ENCODE data around the gene METTL18.
A peak's percentile ranks its signal among the peaks of the same experiment; 100 is the strongest.
"Not testable (repeated sequence)": the region's sequence is repeated elsewhere in the genome, so short reads cannot be mapped to it uniquely, and the experiment has no call there.

The METTL18 gene
- 4.1 to 19.3 (median 10.4) reads per million in 3 experiments for total RNA-seq

DNA sequence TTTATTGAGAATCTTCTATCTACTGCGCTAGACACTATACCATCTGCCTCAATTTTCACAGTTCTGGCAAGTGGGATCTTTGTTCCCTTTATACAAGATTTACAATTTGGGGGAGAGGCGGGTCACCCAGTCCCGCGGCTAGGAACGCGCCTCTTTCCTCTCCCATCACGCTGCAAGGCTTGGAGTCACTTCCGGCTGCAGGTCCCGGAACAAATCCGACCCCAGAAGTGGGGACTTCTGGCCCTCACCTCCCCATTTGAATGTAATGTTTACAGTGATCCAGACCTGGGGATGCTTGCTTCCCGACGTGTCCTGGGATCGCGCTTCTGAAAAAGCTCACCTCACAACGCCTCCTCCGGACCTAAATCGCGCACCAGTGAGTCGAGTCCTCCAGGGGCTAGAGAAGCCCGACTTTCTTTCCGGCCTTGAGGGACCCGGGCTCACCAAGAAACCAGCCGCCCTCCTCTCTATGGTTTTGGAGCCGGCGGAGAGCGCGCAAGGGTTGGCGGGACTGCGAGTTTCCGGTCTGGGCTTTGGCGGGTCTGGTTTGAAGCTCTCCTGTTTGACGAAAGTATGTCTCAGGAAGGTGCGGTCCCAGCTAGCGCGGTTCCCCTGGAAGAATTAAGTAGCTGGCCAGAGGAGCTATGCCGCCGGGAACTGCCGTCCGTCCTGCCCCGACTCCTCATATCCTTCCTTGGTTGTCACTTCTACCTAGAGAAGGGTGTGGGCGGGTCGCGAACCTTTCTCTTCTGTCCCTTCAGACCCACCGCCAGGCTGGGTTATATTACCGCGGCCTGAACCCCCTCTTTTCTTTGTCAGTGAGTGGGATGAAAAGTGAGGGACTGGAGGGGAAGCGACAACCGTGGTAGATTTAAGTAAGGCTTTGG, at the start of gene METTL18:
METTL18 (minus strand) TSS at position 378 of the 887 bp plus-strand sequence. CDS start 1,212 bp downstream, outside the sequence.
- DNase-seq: peak; percentile 93

DNA sequence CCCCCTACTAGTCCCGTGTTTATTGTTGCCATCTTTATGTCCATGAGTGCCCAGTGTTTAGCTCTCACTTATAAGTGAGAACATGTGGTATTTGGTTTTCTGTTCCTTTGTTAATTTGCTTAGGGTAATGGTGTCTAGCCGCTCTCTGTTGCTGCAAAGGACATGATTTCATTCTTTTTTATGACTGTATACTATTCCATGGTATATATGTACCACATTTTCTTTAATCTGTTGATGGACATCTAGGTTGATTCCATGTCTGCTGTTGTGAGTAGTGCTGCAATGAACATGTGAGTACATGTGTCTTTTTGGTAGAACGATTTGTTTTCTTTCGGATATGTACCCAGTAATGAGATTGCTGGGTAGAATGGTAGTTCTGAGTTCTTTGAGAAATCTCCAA, 44.2 kb upstream of the METTL18 start:
- no peak for DNase-seq

DNA sequence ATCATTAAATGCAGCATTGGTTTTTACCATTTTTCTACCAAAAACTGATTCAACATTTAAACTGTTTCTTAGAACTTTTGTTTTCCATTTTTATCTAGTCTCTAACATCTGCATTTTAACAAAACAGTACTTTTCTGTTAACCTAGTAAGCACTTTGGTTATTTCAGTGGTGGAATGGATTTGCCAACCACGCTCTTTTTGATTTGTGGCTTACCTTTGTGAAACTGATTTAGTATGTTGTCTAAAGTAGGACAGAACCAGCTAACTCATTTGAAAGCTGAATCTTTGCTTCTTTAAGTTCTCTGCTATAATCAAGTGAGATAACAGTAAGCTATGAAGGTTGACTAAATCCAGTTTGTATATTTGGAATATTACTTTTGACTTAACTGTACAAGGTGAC, 41.5 kb upstream of the METTL18 start:
- DNase-seq: no peak

DNA sequence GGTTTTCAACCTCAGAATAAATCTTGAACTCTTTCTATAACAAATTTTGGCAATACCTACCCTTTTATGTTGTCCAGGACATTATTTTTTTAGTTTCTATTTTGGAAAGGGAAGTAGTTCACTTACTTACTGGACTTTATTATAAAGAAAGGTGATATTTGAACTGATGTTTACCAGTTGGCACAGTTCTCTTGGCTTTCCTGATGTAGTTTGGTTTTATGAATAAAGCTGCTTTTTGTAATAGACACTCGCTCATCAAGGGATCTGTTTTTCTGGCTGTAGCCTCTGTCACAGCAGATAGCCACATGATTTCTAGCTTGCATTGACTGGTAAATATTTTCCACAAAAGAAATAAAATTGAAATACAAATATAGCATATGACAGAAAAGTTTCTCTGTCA, 40.9 kb upstream of the METTL18 start:
- no peak for DNase-seq

DNA sequence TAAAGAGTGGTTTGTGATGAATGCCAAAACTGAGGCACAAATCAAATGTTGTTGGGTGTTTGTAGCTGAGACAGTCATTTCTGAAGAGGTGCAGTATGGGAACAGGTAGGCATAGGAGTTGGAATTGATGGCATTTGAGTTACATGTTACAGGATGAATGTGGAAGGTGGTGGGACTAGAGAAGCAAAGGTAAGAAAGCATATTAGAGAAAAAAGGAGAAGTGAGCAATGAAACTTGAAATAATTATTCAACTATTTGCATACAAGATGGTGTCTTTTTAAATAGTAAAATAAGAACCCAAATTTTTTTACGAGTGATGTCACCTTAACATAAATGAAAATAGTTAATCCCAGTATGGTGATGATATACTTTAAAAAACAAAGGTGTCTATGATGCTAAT, 40.2 kb upstream of the METTL18 start:
- DNase-seq: no peak

DNA sequence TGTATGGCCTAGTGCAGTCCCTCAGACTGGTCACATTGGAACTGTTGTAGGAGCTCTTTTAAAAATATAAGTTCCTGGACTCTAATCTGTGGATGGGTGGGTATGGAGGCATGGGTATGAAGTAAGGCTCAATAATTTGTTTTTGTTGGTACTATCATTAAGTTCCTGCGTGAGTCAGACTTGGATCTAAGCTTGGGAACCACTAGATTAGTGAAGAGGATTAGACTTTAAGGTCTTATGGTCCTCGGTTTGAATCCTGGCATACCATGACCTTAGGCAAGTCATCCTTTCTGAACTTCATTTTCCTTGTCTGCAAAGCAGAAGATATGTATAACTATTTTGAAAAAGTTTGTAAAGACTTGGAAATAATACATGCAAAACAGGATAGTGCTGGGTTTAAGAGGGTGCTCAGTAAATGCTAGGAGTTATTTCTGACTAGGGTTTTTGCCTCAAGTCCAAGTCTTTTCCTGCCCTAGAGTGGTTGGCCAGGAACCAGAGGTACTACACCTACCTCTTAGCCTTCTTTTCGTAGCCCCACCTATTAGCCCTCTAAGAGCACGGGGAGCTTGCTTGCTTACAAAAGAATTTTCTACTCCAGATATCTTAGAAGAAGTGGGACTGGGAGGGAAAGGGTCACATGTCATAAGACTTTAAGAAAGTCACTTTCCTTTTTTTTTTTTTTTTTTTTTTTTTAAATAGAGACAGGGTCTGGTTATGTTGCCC, 38.6 kb upstream of the METTL18 start:
- DNase-seq: no peak

DNA sequence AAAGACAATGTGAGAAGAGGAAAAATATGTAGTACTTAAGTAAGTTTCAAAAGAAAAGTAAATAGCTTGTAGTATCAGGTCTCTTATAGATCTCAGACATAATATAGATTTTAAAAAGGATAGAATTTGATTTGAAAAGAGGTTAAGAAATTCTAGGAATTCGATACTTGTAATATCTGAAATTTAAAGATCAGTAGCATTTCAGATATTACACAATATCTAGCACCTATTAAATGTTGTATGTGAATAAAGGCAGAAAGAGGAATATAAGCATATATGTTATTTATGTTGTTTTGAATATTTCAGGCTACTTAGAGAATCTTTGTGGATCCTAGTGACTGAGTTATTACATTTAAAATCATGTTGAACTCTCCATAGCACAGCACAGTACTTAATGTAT, 35.0 kb upstream of the METTL18 start:
- DNase-seq: no peak

DNA sequence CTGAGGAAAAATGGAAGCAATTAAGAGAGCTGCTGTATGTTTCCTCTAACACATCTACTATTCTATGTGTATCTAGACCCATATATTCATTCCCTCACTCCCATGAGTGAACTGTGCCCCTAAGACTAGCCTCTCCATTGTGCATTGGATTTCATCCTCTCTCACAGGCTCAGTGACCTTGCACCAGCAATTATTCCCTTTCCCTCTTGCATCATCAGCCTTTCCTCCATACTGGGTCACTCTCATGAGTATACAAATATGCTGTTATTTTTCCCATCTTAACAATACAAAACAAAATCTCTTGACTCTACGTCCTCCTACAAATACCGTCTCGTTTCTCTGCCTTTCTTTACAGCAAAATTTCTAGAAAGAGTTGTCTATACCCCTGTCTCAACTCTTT, 29.4 kb upstream of the METTL18 start:
- no peak for DNase-seq

DNA sequence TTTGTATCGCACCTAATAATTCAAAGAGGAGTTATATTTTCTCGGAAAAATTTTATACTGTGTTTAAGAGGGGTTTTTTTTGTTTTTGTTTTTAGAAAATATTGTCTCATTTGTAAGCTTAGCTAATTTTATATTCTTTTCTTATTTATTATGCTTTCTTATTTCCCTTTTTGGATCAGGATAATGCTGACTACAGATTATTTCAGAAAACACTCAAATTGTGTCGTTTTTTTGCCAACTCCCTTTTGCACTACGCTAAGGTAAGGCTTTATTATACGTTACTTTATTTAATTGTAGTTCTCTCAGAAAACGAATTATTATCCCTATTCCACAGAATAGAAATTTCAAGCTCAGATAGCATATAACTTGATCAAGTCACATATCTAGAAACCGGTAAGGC, 26.8 kb upstream of the METTL18 start:
- DNase-seq: no peak

DNA sequence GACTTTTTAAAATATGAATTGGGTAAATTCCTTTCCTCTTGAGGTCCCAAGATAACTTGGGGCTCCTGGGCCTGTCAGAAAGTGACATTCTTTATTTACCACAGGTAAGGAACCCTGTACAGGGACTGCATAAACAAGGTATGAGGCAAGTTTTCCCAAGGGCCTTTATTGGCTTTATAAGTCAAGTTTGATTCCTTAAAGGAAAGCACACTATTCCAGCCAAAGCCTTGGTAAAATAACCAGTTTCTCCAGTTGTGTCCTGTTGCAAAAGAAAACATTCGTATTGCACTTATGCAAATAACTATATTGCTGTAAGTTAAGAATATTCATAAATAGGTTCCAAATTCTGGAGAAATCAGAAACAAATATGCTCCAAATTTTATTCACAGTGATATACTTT, 21.9 kb upstream of the METTL18 start:
- no peak for DNase-seq

DNA sequence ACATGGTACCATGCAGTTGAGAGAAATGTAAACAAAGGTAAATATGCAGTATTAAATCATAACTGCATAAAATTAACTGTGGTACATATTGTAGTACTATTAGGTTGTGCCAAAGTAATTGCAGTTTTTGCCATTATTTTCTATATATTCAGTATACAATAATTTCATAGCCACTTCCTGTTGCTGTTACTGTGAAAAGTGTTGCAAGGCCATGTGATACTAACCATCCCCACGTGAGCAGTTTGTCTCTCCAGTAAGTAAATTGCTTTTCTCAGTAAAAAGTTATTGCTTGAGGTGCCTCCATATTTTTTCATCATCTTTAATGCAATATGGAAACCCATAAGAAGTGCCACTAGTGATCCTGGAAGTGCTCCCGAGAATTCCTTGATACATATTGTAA, 19.6 kb upstream of the METTL18 start:
- no peak for DNase-seq

DNA sequence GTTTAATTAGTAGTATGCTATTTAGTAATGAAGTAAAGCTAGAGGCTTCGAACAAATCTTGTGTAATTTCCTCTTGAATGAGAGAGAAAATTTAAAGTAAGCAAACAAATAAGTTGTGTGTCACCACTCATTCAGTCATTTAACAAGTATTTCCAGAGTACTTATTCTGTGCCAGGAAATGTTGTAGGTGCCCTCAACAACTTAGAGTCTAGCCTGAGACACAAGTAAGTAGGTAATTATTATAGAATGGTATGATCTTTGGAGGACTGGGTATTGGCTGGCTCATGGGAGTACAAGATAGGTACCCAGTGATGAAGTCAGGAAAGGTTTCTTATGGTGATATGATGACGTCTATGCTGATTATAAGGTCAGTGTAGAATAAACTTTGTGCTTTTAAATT, 17.4 kb upstream of the METTL18 start:
- DNase-seq: no peak

DNA sequence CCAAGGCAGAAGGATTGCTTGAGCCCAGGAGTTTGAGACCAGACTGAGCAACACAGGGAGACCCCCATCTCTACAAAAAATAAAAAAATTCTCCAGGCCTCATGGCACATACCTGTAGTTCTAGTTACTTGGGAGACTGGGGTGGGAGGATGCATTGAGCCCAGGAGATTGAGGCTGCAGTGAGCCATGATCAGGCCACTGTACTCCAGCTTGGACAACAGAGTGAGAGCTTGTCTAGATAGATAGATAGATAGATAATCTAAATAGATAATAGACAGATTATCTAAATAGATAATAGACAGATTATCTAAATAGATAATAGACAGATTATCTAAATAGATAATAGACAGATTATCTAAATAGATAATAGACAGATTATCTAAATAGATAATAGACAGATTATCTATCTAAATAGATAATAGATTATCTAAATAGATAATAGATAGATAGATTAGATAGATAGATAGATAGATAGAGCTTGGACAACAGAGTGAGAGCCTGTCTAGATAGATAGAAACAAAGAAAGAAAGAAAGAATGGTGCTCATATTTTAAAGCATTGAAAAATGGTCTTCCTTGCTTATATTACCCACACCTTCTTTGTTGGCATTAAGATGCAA, 16.8 kb upstream of the METTL18 start:
- not testable (repeated sequence) for DNase-seq

DNA sequence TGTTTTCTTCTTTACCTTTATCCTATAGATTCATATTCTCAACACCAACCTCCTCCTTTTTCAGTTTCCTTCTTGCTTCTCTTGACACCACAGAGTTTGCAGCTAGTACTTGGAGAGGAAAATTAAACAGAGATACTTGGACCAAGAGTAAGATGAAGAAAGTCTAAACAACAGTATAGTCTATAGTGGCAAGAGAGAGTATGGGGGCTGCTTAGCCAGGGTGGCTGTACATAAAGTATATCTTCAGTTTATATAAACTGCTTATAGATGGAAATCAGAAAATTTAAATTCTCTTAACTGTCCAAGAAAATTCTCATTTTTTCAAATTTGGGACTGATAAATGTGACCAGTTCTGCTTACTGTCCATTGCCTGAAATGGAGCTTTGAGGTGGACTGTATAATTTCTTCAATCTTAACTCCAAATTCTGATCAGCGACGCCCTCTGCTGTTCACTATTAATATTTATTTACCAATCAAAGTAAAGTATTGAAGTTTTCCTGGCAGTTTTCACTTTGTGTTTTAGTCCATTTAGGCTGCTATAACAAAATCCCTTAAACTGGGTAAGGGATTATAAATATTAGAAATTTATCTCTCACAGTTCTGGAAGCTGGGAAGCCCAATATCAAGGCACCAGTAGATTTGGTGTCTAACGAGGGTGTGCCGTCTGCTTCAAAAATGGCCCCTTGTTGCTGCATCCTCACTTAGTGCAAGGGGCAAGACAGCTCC, 14.8 kb upstream of the METTL18 start:
- DNase-seq: peak; percentile 21

DNA sequence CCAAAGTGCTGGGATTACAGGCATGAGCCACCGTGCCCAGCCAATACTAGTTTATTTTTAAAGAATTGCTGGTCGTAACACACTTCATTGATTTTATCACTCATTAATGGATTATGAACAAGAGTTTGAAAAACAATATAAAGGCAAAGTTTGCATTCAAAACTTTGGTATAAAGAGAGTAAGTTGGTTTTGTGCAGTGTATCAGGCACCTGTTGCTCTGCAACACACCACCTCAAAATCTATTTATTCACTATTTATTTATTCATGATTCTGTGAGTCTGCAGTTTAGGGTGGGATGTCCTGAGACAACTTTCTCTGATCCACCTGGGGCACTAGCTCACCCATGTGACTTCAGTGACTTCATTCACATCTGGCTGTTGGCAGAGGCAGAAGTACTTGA, 10.2 kb upstream of the METTL18 start:
- DNase-seq: no peak

DNA sequence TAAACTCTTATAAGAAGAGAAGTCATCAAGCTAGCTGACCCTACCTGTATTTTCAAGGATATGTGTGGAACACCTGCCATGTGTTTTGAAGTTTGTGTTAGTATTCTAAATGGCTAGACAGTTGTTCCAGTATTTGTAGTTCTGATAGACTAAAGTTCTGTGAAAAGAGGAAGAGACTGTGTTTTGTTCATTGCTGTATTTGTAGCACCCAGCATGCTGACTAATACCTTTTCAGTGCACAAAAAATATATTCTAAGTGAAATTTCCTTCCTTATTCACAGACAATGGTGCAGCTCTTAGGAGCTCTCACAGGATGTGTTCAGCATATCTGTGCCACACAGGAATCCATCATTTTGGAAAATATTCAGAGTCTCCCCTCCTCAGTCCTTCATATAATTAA, 8.2 kb upstream of the METTL18 start:
- DNase-seq: no peak

DNA sequence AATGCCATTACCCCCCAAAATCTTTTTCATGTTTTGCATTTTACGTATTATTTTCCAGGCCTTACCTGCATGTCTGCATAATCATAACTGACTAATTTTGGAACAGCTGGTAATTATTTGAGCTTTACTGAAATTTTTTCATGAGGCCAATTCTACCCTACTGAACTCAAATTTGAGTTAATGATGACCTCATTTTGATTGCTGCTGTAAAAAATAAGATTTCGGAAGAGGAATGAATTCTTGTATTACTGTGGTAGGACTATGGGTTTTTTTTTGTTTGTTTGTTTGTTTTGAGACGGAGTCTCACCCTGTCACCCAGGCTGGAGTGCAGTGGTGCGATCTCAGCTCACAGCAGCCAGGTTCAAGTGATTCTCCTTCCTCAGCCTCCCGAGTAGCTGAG, 2.6 kb upstream of the METTL18 start:
- DNase-seq: no peak

DNA sequence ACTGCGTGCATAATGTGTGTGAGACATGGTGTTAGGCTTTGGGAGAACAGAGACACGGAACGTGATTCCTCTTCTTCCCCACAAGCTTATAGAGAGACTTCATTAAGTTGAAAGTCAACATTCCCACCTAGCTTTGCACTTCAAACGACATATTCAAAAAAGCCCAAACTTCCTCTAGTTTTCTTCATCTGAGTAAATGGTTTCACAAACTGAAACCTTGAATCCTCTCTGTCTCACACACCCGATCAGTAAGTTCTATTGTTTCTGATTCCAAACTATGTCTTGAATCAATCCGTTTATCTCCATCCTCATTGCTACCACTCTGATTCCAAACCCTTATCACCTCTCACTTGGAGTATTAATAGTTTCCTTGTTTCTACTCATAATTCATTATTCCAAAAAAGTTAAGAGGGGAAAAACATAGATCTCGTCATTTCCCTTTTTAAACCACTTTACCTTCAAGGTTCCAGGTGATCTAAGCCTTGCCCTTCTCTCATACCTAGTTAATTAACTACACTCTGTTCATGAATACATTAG, 1.6 kb upstream of the METTL18 start:
- DNase-seq: no peak

DNA sequence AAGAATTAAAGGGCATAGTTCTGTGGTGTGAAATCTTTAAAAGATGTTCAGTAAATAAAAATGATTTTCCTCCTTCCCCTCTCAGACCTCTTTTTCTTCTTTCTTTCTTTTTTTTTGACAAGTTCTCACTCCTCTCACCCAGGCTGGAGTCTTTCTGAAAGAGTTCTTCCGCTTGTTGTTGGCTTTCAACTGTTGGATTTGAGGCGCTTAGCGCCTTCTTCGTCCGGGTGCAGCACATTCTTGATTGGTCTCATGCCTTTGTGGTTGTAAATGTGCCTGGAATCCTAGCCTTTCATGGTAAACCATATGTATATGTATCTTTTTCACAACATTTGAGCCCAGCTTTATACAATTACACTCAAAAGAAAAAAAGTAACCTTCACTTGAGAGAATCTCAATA, 980 bp upstream of the METTL18 start:
- no peak for DNase-seq

DNA sequence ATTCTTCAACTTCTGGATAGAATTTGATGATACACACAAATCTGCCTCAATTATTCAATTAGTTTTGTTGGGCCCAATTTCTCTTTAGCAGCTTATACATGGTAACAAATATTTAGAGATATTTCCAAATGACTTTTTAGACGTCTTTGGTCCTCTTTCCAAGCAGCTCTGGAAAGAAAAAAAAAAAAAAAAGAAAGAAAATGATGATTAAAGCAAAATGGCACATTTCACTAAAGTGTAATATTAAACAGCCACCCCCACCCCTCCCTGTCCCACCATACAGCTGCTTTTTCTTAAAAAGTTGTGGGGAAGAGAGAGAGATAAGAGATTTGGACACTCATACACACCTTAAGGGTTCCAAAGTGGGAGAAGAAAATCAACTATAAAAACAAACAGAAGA, 977 bp downstream of the METTL18 start:
- DNase-seq: no peak

DNA sequence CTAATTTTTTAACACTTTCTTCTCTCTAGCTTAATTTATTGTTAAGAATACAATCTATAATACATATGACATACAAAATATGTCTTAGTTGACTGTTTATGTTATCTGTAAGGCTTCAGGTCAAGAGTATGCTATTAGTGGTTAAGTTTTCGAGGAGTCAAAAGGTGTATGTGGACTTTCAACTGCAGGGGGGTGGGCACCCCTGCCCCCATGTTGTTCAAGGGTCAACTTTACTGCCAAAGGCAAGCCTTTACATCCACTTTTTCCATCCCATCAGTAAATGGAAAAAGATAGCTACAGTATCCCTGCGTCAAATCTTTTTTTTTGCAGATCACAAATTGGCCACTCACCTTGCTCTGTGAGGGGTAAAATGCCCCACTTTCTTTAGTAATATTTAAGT, 6.3 kb downstream of the METTL18 start:
- DNase-seq: no peak

DNA sequence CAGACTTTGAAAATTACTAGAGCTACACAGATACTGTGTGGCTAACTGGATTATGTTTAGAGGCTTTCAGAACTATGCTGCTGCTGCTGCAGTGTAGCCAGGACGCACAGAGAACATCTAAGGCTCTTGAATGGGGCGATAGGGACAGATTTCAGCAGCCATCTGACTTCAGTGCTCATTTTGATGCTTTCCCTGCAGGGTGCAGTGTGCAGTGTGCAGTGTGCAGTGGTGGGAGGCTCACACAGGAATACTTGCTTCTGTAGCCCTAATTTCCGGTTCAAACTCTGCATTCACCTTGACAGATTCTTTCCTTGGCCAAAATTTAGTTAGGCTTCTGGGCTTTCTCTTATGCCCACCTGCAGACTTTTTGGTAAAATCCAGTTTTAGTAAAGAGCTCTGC, 7.7 kb downstream of the METTL18 start:
- DNase-seq: no peak

DNA sequence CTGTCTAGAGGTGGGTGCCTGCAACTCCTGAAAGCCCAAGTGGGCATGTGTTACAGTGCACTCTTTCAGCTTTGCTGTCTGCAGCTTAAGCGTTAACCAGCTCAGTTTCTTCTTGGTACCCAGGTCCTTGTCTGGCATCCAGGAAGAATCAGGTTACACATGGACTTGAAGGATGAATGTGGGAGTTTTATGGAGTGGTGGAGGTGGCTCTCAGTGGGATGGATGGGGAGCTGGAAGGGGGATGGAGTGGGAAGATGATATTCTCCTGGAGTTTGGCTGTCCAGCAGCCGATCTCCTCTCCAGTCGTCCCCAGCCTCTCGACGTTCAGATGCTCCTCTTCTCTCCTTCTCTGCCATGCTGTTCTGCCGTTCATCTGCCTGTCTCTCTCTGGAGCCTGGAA, 9.4 kb downstream of the METTL18 start:
- DNase-seq: no peak
